ENCODE data around the gene CHRM1. TPM values are rescaled to one million over a fixed set of nuclear protein-coding genes. Genes with fewer than 3 reads are reported as not detected.

CHRM1 gene
- total and polyA plus RNA-seq, 3 experiments from 2014 or later, result not detected

GRCh38 chr11:62882788-62883501 is 38.2 kb downstream of the CHRM1 start:
- H3K4me3 Mint-ChIP-seq, result peak overlapping the region; percentile 99 to 100 (median 100)
- POLR2A ChIA-PET, result interaction anchor here (0.6 to 2.6 kb wide), 5 partner anchors 43 to 935 kb away, joined by 3 to 48 read pairs (median 25); partner anchors contain the start of genes HNRNPUL2, TMEM179B, TTC9C and WDR74
- no peaks in the 10 kb centered on the region for H3K9me3 Mint-ChIP-seq
- peaks cover 51 to 57% (median 51%) of the 10 kb centered on the region in 3 donors for H3K4me1 Mint-ChIP-seq
- peak in 1 of 5 donors; percentile 33 for DNase-seq
- H3K36me3 Mint-ChIP-seq, result peaks cover 18 to 76% (median 21%) of the 10 kb centered on the region in 3 donors
- Histone ChIP-seq H3K9me3 (ENCODE audit: low read length) (no peaks in the 10 kb centered on the region), H3K36me3 (ENCODE audit: insufficient read depth, low read length) (peaks cover 59% of the 10 kb centered on the region), H3K27me3 (ENCODE audit: insufficient read depth, low read length, poor library complexity, severe bottlenecking) (no peaks in the 10 kb centered on the region), H3K4me3 (ENCODE audit: low read length) (peak overlapping the region; percentile 99), H3K27ac (ENCODE audit: low read depth, low read length) (peak overlapping the region; percentile 99), H3K4me1 (ENCODE audit: insufficient read depth, low read length) (peaks cover 39% of the 10 kb centered on the region)
- no peaks in the 10 kb centered on the region for H3K27me3 Mint-ChIP-seq
- CTCF ChIA-PET, result interaction anchor here (2.3 to 4.2 kb wide), 2 partner anchors 23 to 94 kb away, joined by 11 to 21 read pairs; no protein-coding TSS in a partner anchor
- H3K27ac Mint-ChIP-seq, result peak overlapping the region; percentile 96 to 100 (median 99)

- H3K36me3 Mint-ChIP-seq, result peaks cover 16 to 70% (median 21%) of the 10 kb centered on the region in 3 donors
- POLR2A ChIA-PET, result interaction anchor here (0.7 to 3.4 kb wide), 10 partner anchors 27 to 935 kb away, joined by 3 to 54 read pairs (median 21); partner anchors contain the start of genes C11orf98, CSKMT, HNRNPUL2 and POLR2G
- DNase-seq, result no peak
- peaks cover 51 to 57% (median 54%) of the 10 kb centered on the region in 3 donors for H3K4me1 Mint-ChIP-seq
- no peaks in the 10 kb centered on the region for H3K9me3 ChIP-seq (ENCODE audit: low read length)
- peaks cover 53% of the 10 kb centered on the region for H3K36me3 ChIP-seq (ENCODE audit: insufficient read depth, low read length)
- H3K27ac ChIP-seq (ENCODE audit: low read depth, low read length), result peak overlapping the region; percentile 99
- no peaks in the 10 kb centered on the region for H3K27me3 Mint-ChIP-seq
- no peaks in the 10 kb centered on the region for H3K9me3 Mint-ChIP-seq
- H3K4me3 Mint-ChIP-seq, result peak overlapping the region; percentile 99 to 100 (median 100)
- peak overlapping the region; percentile 99 for H3K4me3 ChIP-seq (ENCODE audit: low read length)
- H3K4me1 ChIP-seq (ENCODE audit: insufficient read depth, low read length), result peaks cover 39% of the 10 kb centered on the region
- H3K27ac Mint-ChIP-seq, result peak overlapping the region; percentile 96 to 100 (median 99)
- H3K27me3 ChIP-seq (ENCODE audit: insufficient read depth, low read length, poor library complexity, severe bottlenecking), result no peaks in the 10 kb centered on the region
- CTCF ChIA-PET, result interaction anchor here (0.7 to 4.2 kb wide), 7 partner anchors 23 to 157 kb away, joined by 3 to 32 read pairs (median 11); partner anchors contain the start of genes NXF1, POLR2G and TMEM179B
Measured at GRCh38 chr11:62882431-62882749, 38.8 kb downstream of the CHRM1 start.

- Mint-ChIP-seq H3K36me3 (peaks cover 15 to 64% (median 18%) of the 10 kb centered on the region in 3 donors), H3K27ac (peak overlapping the region; percentile 96 to 100 (median 99))
Measured at GRCh38 chr11:62881579-62882430, 39.4 kb downstream of the CHRM1 start.

GRCh38 chr11:62880803-62881578 is 40.2 kb downstream of the CHRM1 start, which contains the start of gene SLC3A2:
Gene SLC3A2, plus strand, starts transcription at chr11:62880896. Its CDS starts 128 bp downstream, at chr11:62881024.
- peak; percentile 82 to 89 (median 85) for DNase-seq
- Mint-ChIP-seq H3K27me3 (no peaks in the 10 kb centered on the region), H3K27ac (peak within 1 kb of the TSS; percentile 96 to 100 (median 99)), H3K9me3 (no peaks in the 10 kb centered on the region), H3K36me3 (peaks cover 15 to 56% (median 18%) of the 10 kb centered on the region in 3 donors), H3K4me3 (peak within 1 kb of the TSS; percentile 99 to 100 (median 100)), H3K4me1 (peaks cover 51 to 54% (median 54%) of the 10 kb centered on the region in 3 donors)
- H3K9me3 ChIP-seq (ENCODE audit: low read length), result no peaks in the 10 kb centered on the region
- POLR2A ChIA-PET, result interaction anchor here (0.6 to 3.4 kb wide), 37 partner anchors 9 to 1437 kb away, joined by 3 to 54 read pairs (median 5); partner anchors contain the start of genes ATL3, C11orf98, CSKMT and GANAB
- peak within 1 kb of the TSS; percentile 99 for H3K4me3 ChIP-seq (ENCODE audit: low read length)
- CTCF ChIA-PET, result interaction anchor here (0.6 to 4.2 kb wide), 23 partner anchors 18 to 456 kb away, joined by 3 to 32 read pairs (median 4); partner anchors contain the start of genes C11orf98, HNRNPUL2, NXF1 and POLR2G
- peak within 1 kb of the TSS; percentile 99 for H3K27ac ChIP-seq (ENCODE audit: low read depth, low read length)
- no peaks in the 10 kb centered on the region for H3K27me3 ChIP-seq (ENCODE audit: insufficient read depth, low read length, poor library complexity, severe bottlenecking)
- peaks cover 39% of the 10 kb centered on the region for H3K36me3 ChIP-seq (ENCODE audit: insufficient read depth, low read length)
- peaks cover 39% of the 10 kb centered on the region for H3K4me1 ChIP-seq (ENCODE audit: insufficient read depth, low read length)

More at GRCh38 chr11:62881579-62882430, 39.4 kb downstream of the CHRM1 start:
- Histone ChIP-seq H3K27me3 (ENCODE audit: insufficient read depth, low read length, poor library complexity, severe bottlenecking) (no peaks in the 10 kb centered on the region), H3K27ac (ENCODE audit: low read depth, low read length) (peak overlapping the region; percentile 99), H3K4me3 (ENCODE audit: low read length) (peak overlapping the region; percentile 99), H3K36me3 (ENCODE audit: insufficient read depth, low read length) (peaks cover 47% of the 10 kb centered on the region), H3K9me3 (ENCODE audit: low read length) (no peaks in the 10 kb centered on the region), H3K4me1 (ENCODE audit: insufficient read depth, low read length) (peaks cover 39% of the 10 kb centered on the region)
- H3K4me3 Mint-ChIP-seq, result peak overlapping the region; percentile 99 to 100 (median 100)
- no peaks in the 10 kb centered on the region for H3K27me3 Mint-ChIP-seq
- H3K4me1 Mint-ChIP-seq, result peaks cover 51 to 54% (median 52%) of the 10 kb centered on the region in 3 donors
- POLR2A ChIA-PET, result interaction anchor here (0.6 to 3.4 kb wide), 37 partner anchors 8 to 1436 kb away, joined by 3 to 54 read pairs (median 5); partner anchors contain the start of genes ATL3, C11orf98, CSKMT and GANAB
- CTCF ChIA-PET, result interaction anchor here (0.7 to 4.2 kb wide), 20 partner anchors 18 to 457 kb away, joined by 3 to 32 read pairs (median 4); partner anchors contain the start of genes C11orf98, HNRNPUL2, NXF1 and POLR2G
- no peaks in the 10 kb centered on the region for H3K9me3 Mint-ChIP-seq
- DNase-seq, result peak; percentile 86 to 96 (median 88)

- Mint-ChIP-seq H3K27me3 (no peaks in the 10 kb centered on the region), H3K4me3 (peak overlapping the region; percentile 99 to 100 (median 100)), H3K27ac (peak overlapping the region; percentile 96 to 100 (median 99)), H3K9me3 (no peaks in the 10 kb centered on the region), H3K36me3 (peaks cover 12 to 50% (median 18%) of the 10 kb centered on the region in 3 donors), H3K4me1 (peaks cover 46 to 49% (median 49%) of the 10 kb centered on the region in 3 donors)
- Histone ChIP-seq H3K9me3 (ENCODE audit: low read length) (no peaks in the 10 kb centered on the region), H3K27ac (ENCODE audit: low read depth, low read length) (peak overlapping the region; percentile 99), H3K4me3 (ENCODE audit: low read length) (peak overlapping the region; percentile 99), H3K4me1 (ENCODE audit: insufficient read depth, low read length) (peaks cover 39% of the 10 kb centered on the region), H3K36me3 (ENCODE audit: insufficient read depth, low read length) (peaks cover 32% of the 10 kb centered on the region), H3K27me3 (ENCODE audit: insufficient read depth, low read length, poor library complexity, severe bottlenecking) (no peaks in the 10 kb centered on the region)
- ChIA-PET POLR2A (interaction anchor here (1.0 to 3.4 kb wide), 13 partner anchors 23 to 324 kb away, joined by 3 to 54 read pairs (median 9); partner anchors contain the start of genes C11orf98, CSKMT, HNRNPUL2 and TMEM179B), CTCF (interaction anchor here (1.0 to 4.2 kb wide), 15 partner anchors 18 to 455 kb away, joined by 3 to 32 read pairs (median 6); partner anchors contain the start of genes C11orf98, HNRNPUL2, NXF1 and POLR2G)
- peak in 1 of 5 donors; percentile 14 for DNase-seq
Measured at GRCh38 chr11:62880231-62880802, 40.8 kb downstream of the CHRM1 start.

- Histone ChIP-seq H3K4me1 (ENCODE audit: insufficient read depth, low read length) (peaks cover 38% of the 10 kb centered on the region), H3K27ac (ENCODE audit: low read depth, low read length) (peak overlapping the region; percentile 99), H3K9me3 (ENCODE audit: low read length) (no peaks in the 10 kb centered on the region), H3K4me3 (ENCODE audit: low read length) (no peak overlapping the region), H3K27me3 (ENCODE audit: insufficient read depth, low read length, poor library complexity, severe bottlenecking) (no peaks in the 10 kb centered on the region), H3K36me3 (ENCODE audit: insufficient read depth, low read length) (peaks cover 23% of the 10 kb centered on the region)
- ChIA-PET POLR2A (interaction anchor here (3.4 kb wide), 1 partner anchor 24 kb away, joined by 54 read pairs; no protein-coding TSS in a partner anchor), CTCF (no interaction called here)
- DNase-seq, result peak in 1 of 5 donors; percentile 33
- Mint-ChIP-seq H3K9me3 (no peaks in the 10 kb centered on the region), H3K27me3 (no peaks in the 10 kb centered on the region), H3K4me3 (peak overlapping the region; percentile 30 to 100 (median 100)), H3K4me1 (peaks cover 41 to 46% (median 44%) of the 10 kb centered on the region in 3 donors), H3K36me3 (peaks cover 11 to 43% (median 17%) of the 10 kb centered on the region in 3 donors), H3K27ac (peak overlapping the region; percentile 47 to 100 (median 99))
Measured at GRCh38 chr11:62879235-62879978, 41.8 kb downstream of the CHRM1 start.
